Loucy (cell line): ENCODE measurements around the gene ABCF1.

Source experiments
- H2AFZ ChIP-seq: fragments of 200-600 bp; sonication (generic); 2 replicates; pipeline ENCODE4 v1.6.0; 2016; ENCODE audit warnings: antibody characterized with exemption, mild to moderate bottlenecking, low read length, moderate library complexity
- H3F3A ChIP-seq: fragments of 200-600 bp; 2 replicates; pipeline ENCODE4 v1.6.0; 2016; ENCODE audit warnings: antibody characterized with exemption, low read depth, mild to moderate bottlenecking
- H3K27me3 ChIP-seq: fragments of 200-600 bp; sonication (generic); 2 replicates; pipeline ENCODE4 v1.6.1; 2014; ENCODE audit warnings: low read length, mild to moderate bottlenecking; ENCODE audit not compliant: insufficient read depth, poor library complexity, severe bottlenecking
- H3K36me3 ChIP-seq: fragments of 200-600 bp; sonication (generic); 2 replicates; pipeline ENCODE4 v1.6.1; 2016; ENCODE audit warnings: low read length; ENCODE audit not compliant: insufficient read depth
- H3K4me1 ChIP-seq: fragments of 200-600 bp; sonication (generic); 2 replicates; pipeline ENCODE4 v1.5.1; 2014; ENCODE audit warnings: low read length, mild to moderate bottlenecking; ENCODE audit not compliant: insufficient read depth, poor library complexity, severe bottlenecking
- H3K4me2 ChIP-seq: fragments of 200-600 bp; sonication (generic); 2 replicates; pipeline ENCODE4 v1.6.0; 2014; ENCODE audit warnings: antibody characterized with exemption, low read length, low read depth, mild to moderate bottlenecking; ENCODE audit not compliant: poor library complexity, severe bottlenecking
- H3K4me3 ChIP-seq: fragments of 200-600 bp; sonication (generic); 2 replicates; pipeline ENCODE4 v1.5.1; 2014; ENCODE audit warnings: low read length, mild to moderate bottlenecking, mixed read lengths; ENCODE audit not compliant: poor library complexity, severe bottlenecking
- H3K79me2 ChIP-seq: fragments of 200-600 bp; sonication (generic); 2 replicates; pipeline ENCODE4 v1.6.1; 2014; ENCODE audit warnings: low read length; ENCODE audit not compliant: insufficient read depth
- H3K9ac ChIP-seq: fragments of 200-600 bp; sonication (generic); 2 replicates; pipeline ENCODE4 v1.6.0; 2014; ENCODE audit warnings: mild to moderate bottlenecking, low read depth, low read length, moderate library complexity; ENCODE audit not compliant: poor library complexity, severe bottlenecking
- H3K9me2 ChIP-seq: fragments of 200-600 bp; sonication (generic); replicated peaks from 2 replicates; pipeline ENCODE4 v1.6.1; 2016; ENCODE audit warnings: low read depth, low read length, mixed read lengths
- H3K9me3 ChIP-seq: fragments of 200-600 bp; sonication (generic); 2 replicates; pipeline ENCODE4 v1.6.1; 2014; ENCODE audit warnings: mild to moderate bottlenecking, antibody characterized with exemption, low read length, low read depth; ENCODE audit not compliant: insufficient read depth
- H4K20me1 ChIP-seq: fragments of 200-600 bp; sonication (generic); 2 replicates; pipeline ENCODE4 v1.6.0; 2014; ENCODE audit warnings: antibody characterized with exemption, low read length, mild to moderate bottlenecking; ENCODE audit not compliant: insufficient read depth, poor library complexity, severe bottlenecking
- CTCF ChIP-seq: fragments of 200-600 bp; sonication (generic); conservative IDR thresholded peaks from 2 replicates; pipeline ENCODE4 v1.5.1; 2014; ENCODE audit warnings: mild to moderate bottlenecking, antibody characterized with exemption, low read length
- EZH2phosphoT487 ChIP-seq: fragments of 200-600 bp; IDR thresholded peaks from 2 replicates; pipeline ENCODE4 v1.6.1; 2018; ENCODE audit warnings: antibody characterized with exemption, mild to moderate bottlenecking, moderate library complexity, borderline replicate concordance

ABCF1 gene

GRCh38 chr6:30570263-30570662 is 979 bp upstream of the ABCF1 start:
- Histone ChIP-seq H3K4me1 (peaks cover 37% of the 10 kb centered on the region), H3K4me3 (peak overlapping the region; percentile 91)

GRCh38 chr6:30570740-30571074 is 535 bp upstream of the ABCF1 start:
- peak overlapping the region; percentile 90 for H2AFZ ChIP-seq
- H3K9me2 ChIP-seq, result no peaks in the 10 kb centered on the region
- H3F3A ChIP-seq, result no peaks in the 10 kb centered on the region
- no peaks in the 10 kb centered on the region for H3K9me3 ChIP-seq
- H3K4me3 ChIP-seq, result peak overlapping the region; percentile 91
- H3K4me2 ChIP-seq, result peak overlapping the region; percentile 94
- TF ChIP-seq CTCF (no peak), EZH2phosphoT487 (no peak)
- peak overlapping the region; percentile 71 for H3K9ac ChIP-seq
- no peaks in the 10 kb centered on the region for H3K27me3 ChIP-seq
- no peaks in the 10 kb centered on the region for H3K36me3 ChIP-seq
- H4K20me1 ChIP-seq, result peaks cover 41% of the 10 kb centered on the region
- peaks cover 43% of the 10 kb centered on the region for H3K79me2 ChIP-seq
- H3K4me1 ChIP-seq, result peaks cover 42% of the 10 kb centered on the region

More at GRCh38 chr6:30570263-30570662, 979 bp upstream of the ABCF1 start:
- no peak for TF ChIP-seq EZH2phosphoT487
- TF ChIP-seq CTCF, result no peak
- no peaks in the 10 kb centered on the region for H3F3A ChIP-seq
- H3K4me2 ChIP-seq, result peak overlapping the region; percentile 94
- H3K9ac ChIP-seq, result peak overlapping the region; percentile 71
- H3K27me3 ChIP-seq, result no peaks in the 10 kb centered on the region
- H3K79me2 ChIP-seq, result peaks cover 39% of the 10 kb centered on the region
- H3K9me2 ChIP-seq, result no peaks in the 10 kb centered on the region
- H2AFZ ChIP-seq, result peak overlapping the region; percentile 90
- peaks cover 36% of the 10 kb centered on the region for H4K20me1 ChIP-seq
- H3K9me3 ChIP-seq, result no peaks in the 10 kb centered on the region
- H3K36me3 ChIP-seq, result no peaks in the 10 kb centered on the region

GRCh38 chr6:30571762-30572082 is 480 bp downstream of the ABCF1 start:
- Histone ChIP-seq H3K36me3 (peaks cover 2% of the 10 kb centered on the region; the same call in 1 of the 2 replicates), H3K27me3 (no peaks in the 10 kb centered on the region), H3K9me3 (no peaks in the 10 kb centered on the region), H4K20me1 (peaks cover 51% of the 10 kb centered on the region), H3K9me2 (no peaks in the 10 kb centered on the region), H3K4me3 (peak overlapping the region; percentile 91), H3K4me1 (peaks cover 42% of the 10 kb centered on the region), H3K9ac (peak overlapping the region; percentile 85), H2AFZ (peak overlapping the region; percentile 90), H3K4me2 (peak overlapping the region; percentile 88), H3F3A (no peaks in the 10 kb centered on the region), H3K79me2 (peaks cover 53% of the 10 kb centered on the region)
- TF ChIP-seq EZH2phosphoT487 (no peak), CTCF (no peak)
